ENCODE measurements around the gene APH1B. TPM values are rescaled to one million over a fixed set of nuclear protein-coding genes. Genes with fewer than 3 reads are reported as not detected.
"Not testable (repeated sequence)": the region's sequence is repeated elsewhere in the genome, so short reads cannot be mapped to it uniquely, and the experiment has no call there.

APH1B gene
- total RNA-seq, 1 experiment from 2014 or later, result 5.2 TPM

DNA sequence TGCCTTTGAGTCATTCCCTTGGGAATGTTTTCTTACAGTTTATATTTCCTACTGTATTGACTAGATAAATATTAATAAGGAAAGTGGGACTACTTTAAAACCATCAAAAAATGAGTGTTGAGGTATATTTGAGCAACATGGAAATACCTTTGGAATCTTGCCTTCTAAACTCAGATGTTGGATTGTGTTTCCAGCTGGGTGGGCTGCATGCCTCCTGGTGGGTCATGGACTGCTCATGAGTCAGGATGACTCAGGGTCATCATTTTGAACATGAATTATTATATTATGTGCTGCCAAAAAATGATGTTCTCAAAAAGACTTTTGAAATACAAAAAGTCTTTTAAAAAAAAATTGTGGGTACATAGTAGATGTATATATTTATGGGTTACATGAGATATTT, 41.1 kb upstream of the APH1B start:
- no peaks in the 10 kb centered on the region for H3K9me3 Mint-ChIP-seq (ENCODE audit: unreplicated experiment)
- no peak overlapping the region for H3K27ac Mint-ChIP-seq (ENCODE audit: low read depth, unreplicated experiment)
- no peaks in the 10 kb centered on the region for H3K27me3 Mint-ChIP-seq (ENCODE audit: insufficient read depth, unreplicated experiment)
- peak; percentile 62 for DNase-seq (ENCODE audit: unreplicated experiment)
- no peaks in the 10 kb centered on the region for H3K36me3 Mint-ChIP-seq (ENCODE audit: insufficient read depth, unreplicated experiment)
- H3K4me3 Mint-ChIP-seq (ENCODE audit: unreplicated experiment), result no peak overlapping the region
- ChIA-PET CTCF (no interaction called here), POLR2A (interaction anchor here (2.4 kb wide), 1 partner anchor 45 kb away, joined by 7 read pairs; no protein-coding TSS in a partner anchor)
- intact Hi-C loops (cut with micrococcal nuclease), result no loop called here
- TF ChIP-seq, protein P1, sequence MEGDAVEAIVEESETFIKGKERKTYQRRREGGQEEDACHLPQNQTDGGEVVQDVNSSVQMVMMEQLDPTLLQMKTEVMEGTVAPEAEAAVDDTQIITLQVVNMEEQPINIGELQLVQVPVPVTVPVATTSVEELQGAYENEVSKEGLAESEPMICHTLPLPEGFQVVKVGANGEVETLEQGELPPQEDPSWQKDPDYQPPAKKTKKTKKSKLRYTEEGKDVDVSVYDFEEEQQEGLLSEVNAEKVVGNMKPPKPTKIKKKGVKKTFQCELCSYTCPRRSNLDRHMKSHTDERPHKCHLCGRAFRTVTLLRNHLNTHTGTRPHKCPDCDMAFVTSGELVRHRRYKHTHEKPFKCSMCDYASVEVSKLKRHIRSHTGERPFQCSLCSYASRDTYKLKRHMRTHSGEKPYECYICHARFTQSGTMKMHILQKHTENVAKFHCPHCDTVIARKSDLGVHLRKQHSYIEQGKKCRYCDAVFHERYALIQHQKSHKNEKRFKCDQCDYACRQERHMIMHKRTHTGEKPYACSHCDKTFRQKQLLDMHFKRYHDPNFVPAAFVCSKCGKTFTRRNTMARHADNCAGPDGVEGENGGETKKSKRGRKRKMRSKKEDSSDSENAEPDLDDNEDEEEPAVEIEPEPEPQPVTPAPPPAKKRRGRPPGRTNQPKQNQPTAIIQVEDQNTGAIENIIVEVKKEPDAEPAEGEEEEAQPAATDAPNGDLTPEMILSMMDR (IDR thresholded peaks at IDR 0.05; ENCODE audit: unreplicated experiment), result no peak
- H3K4me1 Mint-ChIP-seq (ENCODE audit: insufficient read depth, unreplicated experiment), result peaks cover 27% of the 10 kb centered on the region
- BruUV-seq (replicated peaks), result no TSS peak

DNA sequence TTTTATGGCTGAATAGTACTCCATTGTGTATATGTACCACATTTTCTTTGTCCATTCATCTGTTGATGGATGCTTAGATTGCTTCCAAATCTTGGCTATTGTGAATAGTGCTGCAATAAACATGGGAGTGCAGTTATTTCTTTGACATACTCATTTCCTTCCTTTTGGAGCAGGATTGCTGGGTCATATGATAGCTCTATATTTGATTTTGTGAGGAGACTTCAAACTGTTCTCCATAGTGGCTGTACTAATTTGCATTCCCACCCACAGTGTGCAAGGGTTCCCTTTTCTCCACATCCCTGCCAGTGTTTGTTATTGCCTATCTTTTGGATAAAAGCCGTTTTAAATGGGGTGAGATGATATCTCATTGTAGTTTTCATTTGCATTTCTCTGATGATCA, 40.3 kb upstream of the APH1B start:
- POLR2A ChIA-PET, result interaction anchor here (0.8 to 3.7 kb wide), 4 partner anchors 11 to 80 kb away, joined by 3 to 21 read pairs (median 6); partner anchors contain the start of gene RPS27L
- intact Hi-C loops (cut with micrococcal nuclease); H3K9me3 Mint-ChIP-seq (ENCODE audit: unreplicated experiment); CTCF ChIA-PET; BruUV-seq (replicated peaks); DNase-seq (ENCODE audit: unreplicated experiment); H3K27me3 Mint-ChIP-seq (ENCODE audit: insufficient read depth, unreplicated experiment); H3K4me3 Mint-ChIP-seq (ENCODE audit: unreplicated experiment); H3K36me3 Mint-ChIP-seq (ENCODE audit: insufficient read depth, unreplicated experiment); H3K27ac Mint-ChIP-seq (ENCODE audit: low read depth, unreplicated experiment): not testable (repeated sequence)
- H3K4me1 Mint-ChIP-seq (ENCODE audit: insufficient read depth, unreplicated experiment), result peaks cover 27% of the 10 kb centered on the region

DNA sequence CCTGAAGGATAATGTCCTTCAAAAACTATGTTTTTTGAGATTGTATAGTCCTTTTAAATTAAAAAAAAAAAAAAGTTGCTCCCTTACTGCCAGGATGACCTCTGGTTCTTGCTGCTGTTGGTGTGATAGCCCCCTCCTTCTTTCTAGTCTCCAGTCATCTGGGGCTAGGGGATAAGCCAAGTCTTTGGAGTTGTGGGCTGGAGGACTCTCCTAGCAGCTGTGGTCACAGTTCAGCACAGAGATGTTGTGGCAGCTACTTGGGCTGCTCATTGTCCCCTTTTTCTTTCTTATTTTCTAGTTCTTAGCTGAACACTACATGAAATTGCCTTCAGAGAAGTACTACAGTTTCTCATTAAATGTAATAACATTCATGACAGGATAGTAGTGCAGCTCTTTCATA, 39.2 kb upstream of the APH1B start:
- Mint-ChIP-seq H3K27ac (ENCODE audit: low read depth, unreplicated experiment) (peak overlapping the region; percentile 19), H3K36me3 (ENCODE audit: insufficient read depth, unreplicated experiment) (no peaks in the 10 kb centered on the region), H3K4me1 (ENCODE audit: insufficient read depth, unreplicated experiment) (peaks cover 27% of the 10 kb centered on the region), H3K4me3 (ENCODE audit: unreplicated experiment) (no peak overlapping the region), H3K9me3 (ENCODE audit: unreplicated experiment) (no peaks in the 10 kb centered on the region), H3K27me3 (ENCODE audit: insufficient read depth, unreplicated experiment) (no peaks in the 10 kb centered on the region)
- ChIA-PET POLR2A (interaction anchor here (0.9 to 3.7 kb wide), 6 partner anchors 10 to 49 kb away, joined by 3 to 21 read pairs (median 5); partner anchors contain the start of gene RAB8B), CTCF (interaction anchor here (0.9 kb wide), 1 partner anchor 81 kb away, joined by 3 read pairs; the partner anchor contains the start of gene RPS27L)
- intact Hi-C loops (cut with micrococcal nuclease), result no loop called here
- TF ChIP-seq, protein P1 (IDR thresholded peaks at IDR 0.05; ENCODE audit: unreplicated experiment), result no peak
- BruUV-seq (replicated peaks), result no TSS peak
- no peak for DNase-seq (ENCODE audit: unreplicated experiment)

DNA sequence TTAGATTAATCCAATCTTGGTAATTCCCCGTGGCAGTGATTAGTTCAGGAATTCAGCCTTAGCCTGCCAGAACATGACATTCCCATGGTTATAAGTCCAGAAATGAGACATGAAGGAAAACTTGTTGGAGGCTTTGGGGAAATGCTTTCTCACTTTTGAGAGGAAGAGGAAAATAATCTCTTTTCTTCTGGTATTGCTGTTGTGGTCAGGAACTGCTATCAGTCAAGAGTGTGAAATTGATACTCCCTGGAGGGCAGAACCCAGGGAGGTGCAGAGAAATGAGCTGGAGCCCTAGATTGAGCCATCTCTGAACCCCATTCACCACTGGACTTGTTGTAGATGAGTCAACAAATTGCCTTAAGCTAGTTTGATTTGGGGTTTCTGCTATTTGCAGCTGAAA, 38.6 kb upstream of the APH1B start:
- ChIA-PET CTCF (interaction anchor here (0.7 to 0.9 kb wide), 3 partner anchors 32 to 81 kb away, joined by 3 to 4 read pairs (median 3); partner anchors contain the start of gene RPS27L), POLR2A (interaction anchor here (0.6 to 3.7 kb wide), 12 partner anchors 9 to 853 kb away, joined by 3 to 21 read pairs (median 3); partner anchors contain the start of genes RAB8B and RPS27L)

More for the DNA sequence above, 38.6 kb upstream of the APH1B start:
- Mint-ChIP-seq H3K27me3 (ENCODE audit: insufficient read depth, unreplicated experiment) (no peaks in the 10 kb centered on the region), H3K4me1 (ENCODE audit: insufficient read depth, unreplicated experiment) (peaks cover 25% of the 10 kb centered on the region), H3K27ac (ENCODE audit: low read depth, unreplicated experiment) (peak overlapping the region; percentile 19), H3K4me3 (ENCODE audit: unreplicated experiment) (no peak overlapping the region), H3K9me3 (ENCODE audit: unreplicated experiment) (no peaks in the 10 kb centered on the region), H3K36me3 (ENCODE audit: insufficient read depth, unreplicated experiment) (no peaks in the 10 kb centered on the region)
- BruUV-seq (replicated peaks), result no TSS peak
- TF ChIP-seq, protein P1 (IDR thresholded peaks at IDR 0.05; ENCODE audit: unreplicated experiment), result no peak
- DNase-seq (ENCODE audit: unreplicated experiment), result peak; percentile 66
- intact Hi-C loops (cut with micrococcal nuclease), result no loop called here

Measured in MCF 10A (cell line).